ENCODE measurements around the gene B3GALT5. TPM values are rescaled to one million over a fixed set of nuclear protein-coding genes. Genes with fewer than 3 reads are reported as not detected.

B3GALT5 gene
- total RNA-seq, 1 donor from 2014 or later, result under 0.01 TPM

GRCh38 chr21:39671986-39672385, 59.2 kb downstream of the B3GALT5 start:
- H3K27me3 ChIP-seq (ENCODE audit: control insufficient read depth in 3 of 3, insufficient read depth in 3 of 3, low read length in 3 of 3), result no peaks in the 10 kb centered on the region
- no peak overlapping the region for H3K4me3 ChIP-seq (ENCODE audit: low read length in 3 of 3)
- no peak overlapping the region for H3K9ac ChIP-seq (ENCODE audit: low read depth in 1 of 3, low read length in 3 of 3)
- no peak overlapping the region for H3K27ac ChIP-seq (ENCODE audit: low read depth, low read length)
- H3K36me3 ChIP-seq (ENCODE audit: control insufficient read depth in 3 of 3, insufficient read depth in 3 of 3, low read length in 3 of 3), result no peaks in the 10 kb centered on the region
- H3K4me1 ChIP-seq (ENCODE audit: control insufficient read depth in 3 of 3, insufficient read depth in 3 of 3, low read length in 3 of 3), result peaks cover 0 to 6% (median 5%) of the 10 kb centered on the region in 3 donors
- no peaks in the 10 kb centered on the region for H3K9me3 ChIP-seq (ENCODE audit: control insufficient read depth in 3 of 3, low read length in 3 of 3)

DNA sequence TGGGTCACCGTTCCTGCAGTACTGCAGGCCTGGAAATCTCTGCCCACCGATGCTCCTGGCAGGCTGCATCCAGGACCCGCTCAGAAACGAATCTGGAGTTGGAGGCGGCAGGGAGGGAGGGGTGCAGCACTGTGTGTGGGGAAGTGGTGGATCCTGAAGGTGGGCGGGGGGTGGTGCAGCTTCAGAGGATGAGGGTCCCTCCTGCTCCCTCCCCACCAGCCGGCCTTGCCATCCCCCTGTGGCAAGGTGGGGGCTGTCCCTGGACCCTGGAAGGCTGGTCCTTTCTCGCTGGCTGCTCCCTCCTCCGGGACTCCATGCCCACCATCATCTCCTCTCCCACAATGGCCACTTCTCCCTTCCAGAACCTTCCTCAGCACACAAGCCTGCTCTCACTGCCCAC, 60.4 kb downstream of the B3GALT5 start:
- Histone ChIP-seq H3K27ac (ENCODE audit: low read depth, low read length) (no peak overlapping the region), H3K9me3 (ENCODE audit: control insufficient read depth in 3 of 3, low read length in 3 of 3) (no peaks in the 10 kb centered on the region), H3K9ac (ENCODE audit: low read depth in 1 of 3, low read length in 3 of 3) (no peak overlapping the region), H3K27me3 (ENCODE audit: control insufficient read depth in 3 of 3, insufficient read depth in 3 of 3, low read length in 3 of 3) (no peaks in the 10 kb centered on the region), H3K4me1 (ENCODE audit: control insufficient read depth in 3 of 3, insufficient read depth in 3 of 3, low read length in 3 of 3) (peaks cover 0 to 6% (median 5%) of the 10 kb centered on the region in 3 donors), H3K36me3 (ENCODE audit: control insufficient read depth in 3 of 3, insufficient read depth in 3 of 3, low read length in 3 of 3) (no peaks in the 10 kb centered on the region), H3K4me3 (ENCODE audit: low read length in 3 of 3) (no peak overlapping the region)

GRCh38 chr21:39673736-39674135, 61.0 kb downstream of the B3GALT5 start:
- Histone ChIP-seq H3K27ac (ENCODE audit: low read depth, low read length) (no peak overlapping the region), H3K4me1 (ENCODE audit: control insufficient read depth in 3 of 3, insufficient read depth in 3 of 3, low read length in 3 of 3) (peaks cover 0 to 6% (median 5%) of the 10 kb centered on the region in 3 donors), H3K9me3 (ENCODE audit: control insufficient read depth in 3 of 3, low read length in 3 of 3) (no peaks in the 10 kb centered on the region), H3K36me3 (ENCODE audit: control insufficient read depth in 3 of 3, insufficient read depth in 3 of 3, low read length in 3 of 3) (no peaks in the 10 kb centered on the region), H3K27me3 (ENCODE audit: control insufficient read depth in 3 of 3, insufficient read depth in 3 of 3, low read length in 3 of 3) (no peaks in the 10 kb centered on the region), H3K4me3 (ENCODE audit: low read length in 3 of 3) (no peak overlapping the region), H3K9ac (ENCODE audit: low read depth in 1 of 3, low read length in 3 of 3) (no peak overlapping the region)

DNA sequence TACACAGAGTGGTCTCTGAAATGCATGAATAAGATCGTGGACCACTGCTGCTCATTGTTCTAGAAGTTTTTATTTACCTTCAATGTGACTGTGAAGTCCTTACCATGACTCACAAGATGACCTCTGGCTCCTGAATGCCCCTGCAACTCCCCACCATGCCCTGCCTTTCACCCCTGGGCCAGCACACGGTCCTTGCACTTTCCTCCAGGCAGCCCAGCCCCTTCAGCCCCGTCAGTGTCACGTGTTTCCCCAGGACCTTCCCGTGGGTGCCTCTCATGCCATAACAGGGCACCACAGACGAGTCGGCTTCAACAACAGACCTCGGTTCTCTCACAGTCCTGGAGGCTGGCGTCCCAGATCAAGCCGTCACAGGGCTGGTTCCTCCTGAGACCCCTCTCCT, 62.1 kb downstream of the B3GALT5 start:
- no peak overlapping the region for H3K27ac ChIP-seq (ENCODE audit: low read depth, low read length)

DNA sequence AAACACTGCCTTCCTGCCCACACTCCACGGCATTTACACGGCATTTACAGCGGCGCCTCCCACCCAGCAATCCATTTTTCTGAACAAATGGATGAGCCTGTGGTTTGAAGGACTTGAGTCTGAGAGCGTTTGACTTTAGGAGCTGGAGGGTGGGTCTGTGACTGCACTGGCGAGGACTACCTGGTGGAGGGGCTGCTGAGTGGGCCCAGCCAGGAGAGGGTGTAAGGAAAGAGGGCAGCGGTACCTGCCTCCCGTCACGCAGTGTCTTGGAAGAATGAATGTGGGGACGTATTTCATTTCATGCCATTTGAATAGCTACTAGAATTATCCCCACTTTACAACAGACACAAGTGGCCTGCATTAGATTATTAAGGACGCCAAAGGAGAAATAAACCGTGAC, 62.9 kb downstream of the B3GALT5 start:
- Histone ChIP-seq H3K27ac (ENCODE audit: low read depth, low read length) (no peak overlapping the region), H3K9me3 (ENCODE audit: control insufficient read depth in 3 of 3, low read length in 3 of 3) (no peaks in the 10 kb centered on the region), H3K27me3 (ENCODE audit: control insufficient read depth in 3 of 3, insufficient read depth in 3 of 3, low read length in 3 of 3) (no peaks in the 10 kb centered on the region), H3K4me3 (ENCODE audit: low read length in 3 of 3) (no peak overlapping the region), H3K4me1 (ENCODE audit: control insufficient read depth in 3 of 3, insufficient read depth in 3 of 3, low read length in 3 of 3) (peaks cover 0 to 6% (median 5%) of the 10 kb centered on the region in 3 donors), H3K36me3 (ENCODE audit: control insufficient read depth in 3 of 3, insufficient read depth in 3 of 3, low read length in 3 of 3) (no peaks in the 10 kb centered on the region), H3K9ac (ENCODE audit: low read depth in 1 of 3, low read length in 3 of 3) (peak overlapping the region in 1 of 3 donors; percentile 4)

More for the DNA sequence above, 62.1 kb downstream of the B3GALT5 start:
- H3K36me3 ChIP-seq (ENCODE audit: control insufficient read depth in 3 of 3, insufficient read depth in 3 of 3, low read length in 3 of 3), result no peaks in the 10 kb centered on the region
- H3K9me3 ChIP-seq (ENCODE audit: control insufficient read depth in 3 of 3, low read length in 3 of 3), result no peaks in the 10 kb centered on the region
- peaks cover 0 to 6% (median 5%) of the 10 kb centered on the region in 3 donors for H3K4me1 ChIP-seq (ENCODE audit: control insufficient read depth in 3 of 3, insufficient read depth in 3 of 3, low read length in 3 of 3)
- no peak overlapping the region for H3K4me3 ChIP-seq (ENCODE audit: low read length in 3 of 3)
- H3K9ac ChIP-seq (ENCODE audit: low read depth in 1 of 3, low read length in 3 of 3), result no peak overlapping the region
- no peaks in the 10 kb centered on the region for H3K27me3 ChIP-seq (ENCODE audit: control insufficient read depth in 3 of 3, insufficient read depth in 3 of 3, low read length in 3 of 3)

DNA sequence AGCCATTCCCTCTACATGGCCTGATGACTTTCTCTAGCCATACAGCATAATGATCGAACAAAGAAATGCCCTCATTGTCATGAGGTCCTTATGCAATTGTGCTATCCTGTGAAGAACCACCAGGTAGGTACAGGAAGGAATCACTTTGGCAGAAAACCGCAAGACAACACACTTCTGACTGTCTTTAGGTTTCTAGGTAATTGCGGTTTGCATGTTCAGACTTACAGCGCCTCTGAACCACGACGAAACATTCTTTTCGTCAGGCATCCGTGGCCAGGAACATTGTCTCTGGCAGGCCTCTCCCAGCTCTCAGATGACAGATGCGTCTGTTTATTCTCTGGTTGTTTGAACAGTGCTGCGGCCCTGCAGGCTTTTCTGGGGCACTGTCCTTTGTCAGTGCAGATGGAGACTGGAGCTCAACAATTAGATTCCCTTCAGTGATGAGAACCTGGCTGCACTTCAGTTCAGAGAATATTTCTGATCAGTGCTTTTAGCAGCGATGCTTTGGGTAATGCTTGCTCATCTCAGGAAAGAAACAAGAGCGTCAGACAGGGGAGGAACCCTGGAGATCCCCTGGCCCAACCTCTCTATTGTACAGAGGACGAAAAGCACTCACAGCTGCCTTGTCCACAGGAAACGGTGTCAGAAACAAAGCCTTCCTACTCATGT, 63.4 kb downstream of the B3GALT5 start:
- H3K27ac ChIP-seq (ENCODE audit: low read depth, low read length), result no peak overlapping the region
- H3K36me3 ChIP-seq (ENCODE audit: control insufficient read depth in 3 of 3, insufficient read depth in 3 of 3, low read length in 3 of 3), result no peaks in the 10 kb centered on the region
- peaks cover 0 to 6% (median 5%) of the 10 kb centered on the region in 3 donors for H3K4me1 ChIP-seq (ENCODE audit: control insufficient read depth in 3 of 3, insufficient read depth in 3 of 3, low read length in 3 of 3)
- H3K9me3 ChIP-seq (ENCODE audit: control insufficient read depth in 3 of 3, low read length in 3 of 3), result no peaks in the 10 kb centered on the region
- no peaks in the 10 kb centered on the region for H3K27me3 ChIP-seq (ENCODE audit: control insufficient read depth in 3 of 3, insufficient read depth in 3 of 3, low read length in 3 of 3)
- H3K9ac ChIP-seq (ENCODE audit: low read depth in 1 of 3, low read length in 3 of 3), result peak overlapping the region in 2 of 3 donors; percentile 2 to 4
- H3K4me3 ChIP-seq (ENCODE audit: low read length in 3 of 3), result no peak overlapping the region

DNA sequence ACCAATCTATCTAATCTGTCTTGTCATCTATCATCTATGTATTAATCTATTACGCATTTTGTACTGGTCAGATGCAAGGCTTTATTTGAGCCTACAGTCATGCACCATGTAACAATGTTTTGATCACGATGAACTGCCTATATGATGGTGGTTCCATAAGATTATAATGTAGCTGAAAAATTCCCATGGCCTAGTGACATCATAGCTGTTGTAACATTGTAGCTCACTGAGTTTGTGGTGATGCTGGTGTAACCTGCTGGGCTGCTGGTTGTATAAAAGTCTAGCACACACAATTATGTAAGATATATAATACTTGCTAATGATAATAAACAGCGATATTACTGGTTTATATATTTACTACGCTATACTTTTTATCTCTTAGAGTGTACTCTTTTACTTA, 67.5 kb downstream of the B3GALT5 start:
- H3K9ac ChIP-seq (ENCODE audit: low read depth in 1 of 3, low read length in 3 of 3), result no peak overlapping the region
- H3K36me3 ChIP-seq (ENCODE audit: control insufficient read depth in 3 of 3, insufficient read depth in 3 of 3, low read length in 3 of 3), result no peaks in the 10 kb centered on the region

DNA sequence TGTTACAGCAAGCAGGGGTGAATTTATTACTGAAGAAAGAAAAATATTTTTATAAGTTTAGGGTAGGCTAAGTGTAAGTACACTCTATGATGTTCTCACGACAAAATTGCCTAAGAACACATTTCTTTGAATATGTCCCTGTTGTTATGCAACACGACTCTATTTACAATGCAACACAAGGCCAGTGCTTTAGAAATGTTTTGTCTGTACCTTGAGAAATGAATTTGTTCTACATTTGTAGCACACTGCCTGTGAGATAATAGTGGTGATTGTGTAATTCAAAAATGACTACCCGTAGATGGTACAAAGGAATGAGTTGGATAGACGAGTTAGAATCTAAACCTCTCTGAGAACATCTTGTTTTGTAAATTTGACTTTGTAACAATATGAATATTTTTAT, 68.5 kb downstream of the B3GALT5 start:
- no peak overlapping the region for H3K27ac ChIP-seq (ENCODE audit: low read depth, low read length)
- no peaks in the 10 kb centered on the region for H3K36me3 ChIP-seq (ENCODE audit: control insufficient read depth in 3 of 3, insufficient read depth in 3 of 3, low read length in 3 of 3)
- no peak overlapping the region for H3K9ac ChIP-seq (ENCODE audit: low read depth in 1 of 3, low read length in 3 of 3)
- no peaks in the 10 kb centered on the region for H3K9me3 ChIP-seq (ENCODE audit: control insufficient read depth in 3 of 3, low read length in 3 of 3)
- no peaks in the 10 kb centered on the region for H3K27me3 ChIP-seq (ENCODE audit: control insufficient read depth in 3 of 3, insufficient read depth in 3 of 3, low read length in 3 of 3)
- H3K4me3 ChIP-seq (ENCODE audit: low read length in 3 of 3), result no peak overlapping the region
- peaks cover 0 to 3% (median 3%) of the 10 kb centered on the region in 3 donors for H3K4me1 ChIP-seq (ENCODE audit: control insufficient read depth in 3 of 3, insufficient read depth in 3 of 3, low read length in 3 of 3)

More for the DNA sequence above, 67.5 kb downstream of the B3GALT5 start:
- Histone ChIP-seq H3K4me1 (ENCODE audit: control insufficient read depth in 3 of 3, insufficient read depth in 3 of 3, low read length in 3 of 3) (peaks cover 0 to 6% (median 5%) of the 10 kb centered on the region in 3 donors), H3K27me3 (ENCODE audit: control insufficient read depth in 3 of 3, insufficient read depth in 3 of 3, low read length in 3 of 3) (no peaks in the 10 kb centered on the region), H3K4me3 (ENCODE audit: low read length in 3 of 3) (no peak overlapping the region), H3K9me3 (ENCODE audit: control insufficient read depth in 3 of 3, low read length in 3 of 3) (no peaks in the 10 kb centered on the region), H3K27ac (ENCODE audit: low read depth, low read length) (no peak overlapping the region)

- Histone ChIP-seq H3K4me3 (ENCODE audit: low read length in 3 of 3) (no peak overlapping the region), H3K27me3 (ENCODE audit: control insufficient read depth in 3 of 3, insufficient read depth in 3 of 3, low read length in 3 of 3) (no peaks in the 10 kb centered on the region), H3K27ac (ENCODE audit: low read depth, low read length) (no peak overlapping the region), H3K9ac (ENCODE audit: low read depth in 1 of 3, low read length in 3 of 3) (no peak overlapping the region), H3K36me3 (ENCODE audit: control insufficient read depth in 3 of 3, insufficient read depth in 3 of 3, low read length in 3 of 3) (no peaks in the 10 kb centered on the region), H3K9me3 (ENCODE audit: control insufficient read depth in 3 of 3, low read length in 3 of 3) (no peaks in the 10 kb centered on the region), H3K4me1 (ENCODE audit: control insufficient read depth in 3 of 3, insufficient read depth in 3 of 3, low read length in 3 of 3) (no peaks in the 10 kb centered on the region)
Measured at GRCh38 chr21:39681845-39682244, 69.1 kb downstream of the B3GALT5 start.

DNA sequence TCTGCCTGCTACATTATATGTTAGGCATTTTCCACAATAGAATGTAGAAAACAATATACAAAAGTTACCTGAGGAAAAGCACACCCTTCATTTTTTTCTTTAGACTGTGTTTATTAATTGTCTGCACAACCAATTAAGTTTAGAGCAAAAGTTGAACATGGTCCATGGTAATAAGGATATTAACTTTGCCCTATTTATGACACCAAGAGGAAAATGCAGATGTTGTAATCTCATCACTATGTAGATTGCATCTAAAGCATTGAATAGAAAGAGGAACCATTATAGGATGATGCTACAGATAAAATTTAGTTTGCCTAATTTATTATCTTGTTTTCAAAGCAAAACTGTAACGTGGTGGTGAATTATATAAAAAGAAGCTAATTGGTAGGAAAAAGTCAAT, 72.5 kb downstream of the B3GALT5 start:
- Histone ChIP-seq H3K4me1 (ENCODE audit: control insufficient read depth in 3 of 3, insufficient read depth in 3 of 3, low read length in 3 of 3) (no peaks in the 10 kb centered on the region), H3K9ac (ENCODE audit: low read depth in 1 of 3, low read length in 3 of 3) (no peak overlapping the region), H3K27me3 (ENCODE audit: control insufficient read depth in 3 of 3, insufficient read depth in 3 of 3, low read length in 3 of 3) (no peaks in the 10 kb centered on the region), H3K27ac (ENCODE audit: low read depth, low read length) (no peak overlapping the region), H3K36me3 (ENCODE audit: control insufficient read depth in 3 of 3, insufficient read depth in 3 of 3, low read length in 3 of 3) (no peaks in the 10 kb centered on the region), H3K9me3 (ENCODE audit: control insufficient read depth in 3 of 3, low read length in 3 of 3) (no peaks in the 10 kb centered on the region), H3K4me3 (ENCODE audit: low read length in 3 of 3) (no peak overlapping the region)

All from skeletal muscle tissue (tissue), 4 donors.